HG02970 (cell line): ENCODE results near the gene IFIT2.
A peak's percentile ranks its signal among the peaks of the same experiment; 100 is the strongest.
"Not testable (repeated sequence)": the region's sequence is repeated elsewhere in the genome, so short reads cannot be mapped to it uniquely, and the experiment has no call there.

Source experiments
- ATAC-seq: cut with Tn5 transposase; IDR thresholded peaks from one replicate; pipeline ENCODE4 v1.9.1; 2021; ENCODE audit warnings: mild to moderate bottlenecking, moderate library complexity, moderate number of reproducible peaks; ENCODE audit not compliant: unreplicated experiment, low FRiP score

The IFIT2 gene

GRCh38 chr10:89301721-89302445 lies at the start of gene IFIT2:
IFIT2 (plus strand) TSS chr10:89302046; CDS start chr10:89302124, 78 bp downstream.
- ATAC-seq: peak; percentile 63

DNA sequence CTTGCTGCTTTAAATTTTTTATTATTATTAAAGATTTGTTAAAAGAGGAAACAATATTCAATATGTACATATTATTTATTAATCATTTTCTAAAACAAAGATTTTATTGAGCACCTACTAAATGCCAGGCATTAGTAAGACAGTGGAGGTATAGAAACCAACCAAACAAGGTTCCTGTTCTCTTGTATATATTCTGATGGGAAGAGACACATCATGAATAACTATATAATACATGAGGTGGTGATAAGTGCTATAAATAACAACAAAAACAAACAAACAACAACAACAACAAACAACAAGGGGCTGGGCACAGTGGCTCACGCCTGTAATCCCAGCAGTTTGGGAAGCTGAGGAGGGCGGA lies 49.6 kb upstream of the IFIT2 start:
- ATAC-seq: no peak

GRCh38 chr10:89255091-89255579 lies 46.7 kb upstream of the IFIT2 start:
- not testable (repeated sequence) for ATAC-seq

DNA sequence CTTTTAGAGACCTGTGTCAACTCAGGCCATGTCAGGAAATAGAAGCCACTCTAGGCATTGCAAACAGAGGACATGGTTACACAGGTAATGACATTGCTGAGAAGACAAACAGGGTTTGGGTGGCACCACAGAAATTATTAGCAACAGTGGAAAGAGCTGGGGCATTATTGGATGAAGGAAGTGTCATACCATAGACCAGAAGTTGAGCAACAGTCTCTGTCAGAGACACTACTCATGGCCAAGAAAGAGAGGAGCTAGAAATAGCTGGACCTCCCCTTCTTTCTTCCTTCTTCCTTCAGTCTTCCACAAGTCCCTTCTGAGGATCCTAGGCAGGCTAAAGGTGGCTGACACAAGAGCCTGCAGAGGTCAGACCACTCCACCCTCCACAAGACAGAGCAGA lies 46.1 kb upstream of the IFIT2 start:
- no peak for ATAC-seq

GRCh38 chr10:89256340-89256739 lies 45.5 kb upstream of the IFIT2 start:
- no peak for ATAC-seq

DNA sequence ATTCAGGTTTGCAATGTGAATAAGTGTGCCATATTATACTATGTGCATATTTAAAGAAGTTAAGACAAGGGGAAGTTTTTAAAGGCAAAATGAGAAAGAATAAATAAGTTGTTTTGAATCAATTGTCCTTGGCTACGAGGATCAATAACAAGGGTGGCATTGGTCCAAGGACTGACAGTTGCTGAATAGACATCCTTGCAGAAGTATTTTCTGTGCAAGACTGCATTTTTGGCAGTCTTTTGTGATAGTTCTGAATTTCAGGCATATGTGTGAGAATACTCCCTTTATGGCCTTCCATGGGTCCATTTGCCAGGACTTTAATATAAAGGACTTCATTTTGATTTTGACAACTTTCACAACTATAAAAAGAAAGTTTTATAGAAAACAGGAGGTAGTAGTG lies 44.9 kb upstream of the IFIT2 start:
- no peak for ATAC-seq

DNA sequence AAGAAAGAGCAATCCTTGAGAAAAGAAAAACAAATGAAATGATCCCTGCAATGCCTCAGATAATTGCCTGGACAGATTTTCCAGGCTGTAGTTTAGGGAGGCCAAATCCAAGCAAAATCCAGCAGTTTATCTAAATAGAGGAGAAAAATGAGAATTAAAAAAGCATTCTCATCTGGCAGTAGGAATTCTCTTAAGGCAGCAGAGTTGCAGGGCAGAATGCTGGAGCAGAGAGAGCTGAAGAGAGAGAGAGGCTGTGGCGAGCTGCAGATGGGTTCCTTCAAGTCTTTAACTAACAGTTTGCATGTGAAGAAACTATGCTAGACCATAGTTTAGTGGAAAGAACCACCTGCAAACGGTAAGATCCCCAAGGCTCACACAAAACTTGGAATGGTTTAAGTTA lies 44.3 kb upstream of the IFIT2 start:
- ATAC-seq: no peak

- no peak for ATAC-seq
These were observed 43.0 kb upstream of the IFIT2 start for GRCh38 chr10:89258881-89259280.

DNA sequence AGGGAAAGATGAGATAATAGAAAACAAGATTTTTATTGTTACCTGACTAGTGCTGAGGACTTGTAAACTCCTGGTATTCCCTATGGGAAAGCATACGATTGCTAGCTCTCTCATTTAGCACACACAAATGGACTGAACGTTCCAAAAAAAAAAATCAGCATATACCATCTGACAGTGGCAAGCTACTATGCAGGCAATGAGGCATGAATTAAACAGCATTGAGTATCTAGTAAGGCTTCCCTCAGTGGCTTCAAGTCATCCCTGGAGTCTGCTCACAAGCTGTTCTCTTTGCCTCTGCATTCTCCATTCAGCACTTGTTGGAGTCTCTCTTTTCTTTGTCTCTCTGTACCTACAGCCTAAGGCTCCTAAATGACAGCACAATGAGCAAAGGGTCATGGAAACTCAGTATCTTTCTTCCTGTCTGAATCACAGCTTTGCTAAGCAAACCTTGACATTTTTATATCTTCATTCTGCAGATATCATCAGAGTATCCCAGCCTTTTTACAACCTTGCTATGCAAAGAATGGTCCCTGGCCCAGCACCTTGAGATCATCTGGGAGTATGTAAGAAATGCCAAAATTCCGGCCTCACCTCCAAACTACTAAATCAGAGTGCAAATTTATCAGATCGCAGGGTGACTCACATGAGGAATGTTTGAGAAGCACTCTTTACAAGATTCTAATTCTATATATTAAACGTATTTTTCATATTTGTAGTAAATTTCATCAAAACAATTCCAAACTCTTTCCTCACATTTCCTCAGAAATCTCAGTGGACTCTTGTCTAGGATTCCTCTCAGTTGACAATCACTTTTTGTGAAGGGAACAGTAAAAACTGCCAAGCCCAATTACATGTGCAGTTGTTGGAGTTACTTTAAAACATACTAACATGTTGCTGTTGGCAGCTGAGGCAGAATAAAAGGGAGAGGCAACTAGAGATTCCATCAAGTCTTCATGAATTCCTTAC lies 39.5 kb upstream of the IFIT2 start:
- no peak for ATAC-seq

GRCh38 chr10:89263091-89263490 lies 38.8 kb upstream of the IFIT2 start:
- ATAC-seq: no peak

GRCh38 chr10:89263531-89263930 lies 38.3 kb upstream of the IFIT2 start:
- ATAC-seq: no peak

DNA sequence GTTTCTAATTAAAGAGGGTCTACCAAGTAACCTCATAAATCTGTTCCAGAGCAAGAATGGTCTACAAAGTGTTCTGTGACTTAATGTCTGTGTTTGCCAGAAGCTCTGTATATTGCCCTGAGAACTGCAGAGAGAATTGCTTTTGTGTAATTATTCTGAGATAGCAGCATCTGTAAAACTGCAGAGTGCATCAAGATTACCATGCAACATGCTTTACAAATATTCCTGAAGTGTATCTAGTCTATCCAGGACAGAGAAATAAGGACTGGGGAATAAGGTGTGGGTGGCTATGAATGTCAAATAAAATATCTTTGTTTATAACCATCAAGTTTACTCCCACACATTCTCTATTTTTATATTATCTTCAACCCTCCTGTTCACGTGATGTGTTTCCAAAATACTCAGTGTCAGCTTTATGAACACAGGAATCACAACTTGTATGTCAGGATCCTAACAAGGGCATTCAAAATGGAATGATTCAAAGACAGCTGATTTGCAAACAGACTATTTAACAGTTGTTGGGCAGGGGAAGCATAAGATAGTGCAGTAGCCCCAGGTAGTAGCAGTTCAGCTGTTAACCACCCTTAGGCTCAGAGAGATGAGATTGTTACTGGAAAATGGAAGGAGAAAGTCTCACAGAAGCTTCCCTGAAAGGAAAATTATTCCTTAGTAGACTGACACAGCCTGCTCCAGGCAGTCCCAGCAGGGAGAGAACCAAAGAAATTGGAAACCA lies 35.0 kb upstream of the IFIT2 start:
- no peak for ATAC-seq

DNA sequence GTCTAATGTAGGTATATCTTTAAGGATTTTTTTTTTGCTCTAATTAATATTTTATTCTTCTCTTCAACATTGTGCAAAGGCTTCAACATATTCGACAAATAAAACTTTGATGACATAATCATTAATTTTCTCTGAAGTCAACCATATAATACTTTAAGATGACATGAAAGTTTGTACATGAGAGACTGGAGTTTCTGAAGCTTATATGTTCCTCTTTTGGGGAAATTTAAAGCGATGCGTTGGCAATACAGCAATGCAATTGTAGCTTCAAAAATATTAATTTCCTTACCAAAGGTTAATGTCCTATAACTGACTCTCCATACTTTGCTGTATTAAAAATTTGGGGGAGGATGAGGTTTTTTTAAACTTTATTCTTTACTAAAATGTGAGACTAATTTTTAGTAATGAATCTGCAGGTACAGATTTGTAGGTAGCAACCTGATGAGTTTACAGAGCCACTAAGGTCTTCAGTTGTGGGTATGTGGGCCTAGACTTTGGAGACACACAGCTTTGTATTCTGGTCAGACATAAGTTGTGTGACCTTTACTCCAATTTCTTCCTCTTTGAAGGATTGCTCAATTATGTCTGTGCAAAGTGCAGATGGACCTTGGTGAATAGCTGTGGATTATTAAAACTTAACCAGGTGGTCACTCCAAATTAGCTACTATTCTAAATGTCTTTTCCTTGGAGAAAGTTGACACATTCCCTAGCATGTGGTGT lies 32.3 kb upstream of the IFIT2 start:
- ATAC-seq: no peak

- no peak for ATAC-seq
These were observed 31.7 kb upstream of the IFIT2 start for GRCh38 chr10:89270153-89270483.

- ATAC-seq: no peak
These were observed 30.3 kb upstream of the IFIT2 start for GRCh38 chr10:89271532-89271931.

- no peak for ATAC-seq
These were observed 28.2 kb upstream of the IFIT2 start for GRCh38 chr10:89273680-89274079.

- no peak for ATAC-seq
These were observed 26.9 kb upstream of the IFIT2 start for GRCh38 chr10:89274928-89275327.

GRCh38 chr10:89275383-89275782 lies 26.5 kb upstream of the IFIT2 start:
- ATAC-seq: no peak

DNA sequence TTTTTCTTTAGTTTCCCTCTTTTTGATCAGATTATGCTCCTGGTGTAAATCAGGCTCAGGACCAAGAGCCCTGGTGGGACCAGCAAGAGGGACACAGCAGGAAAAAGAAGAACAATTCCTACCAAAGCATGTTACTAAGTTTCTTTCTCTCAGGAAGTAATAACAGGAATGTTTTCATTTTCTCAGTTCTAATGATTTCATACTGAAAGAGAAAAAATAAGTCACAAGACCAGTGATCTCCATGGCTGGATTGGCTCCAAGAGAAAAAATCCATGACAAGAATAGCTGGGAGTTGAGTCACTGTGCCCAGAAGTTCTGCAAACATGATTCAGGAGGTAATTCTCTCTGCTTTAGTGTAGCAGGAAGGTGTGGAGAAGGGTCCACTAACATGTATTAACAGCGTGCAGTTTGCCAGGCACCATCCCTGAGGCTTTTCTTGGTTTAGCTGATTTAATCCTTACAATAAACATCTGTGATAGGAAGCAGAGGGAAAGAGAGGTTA lies 23.8 kb upstream of the IFIT2 start:
- no peak for ATAC-seq

- no peak for ATAC-seq
These were observed 22.9 kb upstream of the IFIT2 start for GRCh38 chr10:89278900-89279392.
